OCI-M2 (cell line): Measurements from ENCODE around the gene OSBPL10.

Experiments used
- DNase-seq: peaks from one replicate; lab custom pipeline; 2025; ENCODE audit not compliant: unreplicated experiment; lab: John Stamatoyannopoulos, UW

Gene OSBPL10

DNA sequence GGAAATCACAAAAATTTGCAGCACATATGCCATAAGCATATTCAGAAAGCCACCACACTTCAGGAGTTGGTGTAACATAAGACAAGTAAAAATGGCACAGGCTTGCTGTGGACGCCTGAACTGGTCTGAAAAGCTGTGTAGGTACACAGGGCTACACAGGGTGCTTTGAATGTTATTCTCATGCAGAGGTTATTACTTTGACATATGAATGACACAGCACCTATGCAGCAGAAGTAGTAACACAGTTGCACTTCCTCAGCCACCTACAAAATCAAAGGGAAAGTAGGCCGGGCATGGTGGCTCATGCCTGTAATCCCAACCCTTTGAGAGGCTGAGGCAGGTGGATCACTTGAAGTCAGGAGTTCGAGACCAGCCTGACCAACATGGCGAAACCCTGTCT, 54.5 kb downstream of the OSBPL10 start:
- DNase-seq = no peak

GRCh38 chr3:31925271-31925630, 55.8 kb downstream of the OSBPL10 start:
- no peak for DNase-seq

GRCh38 chr3:31924610-31925270, 56.3 kb downstream of the OSBPL10 start:
- no peak for DNase-seq

- DNase-seq = no peak
Measured at GRCh38 chr3:31922962-31923361, 58.1 kb downstream of the OSBPL10 start.

DNA sequence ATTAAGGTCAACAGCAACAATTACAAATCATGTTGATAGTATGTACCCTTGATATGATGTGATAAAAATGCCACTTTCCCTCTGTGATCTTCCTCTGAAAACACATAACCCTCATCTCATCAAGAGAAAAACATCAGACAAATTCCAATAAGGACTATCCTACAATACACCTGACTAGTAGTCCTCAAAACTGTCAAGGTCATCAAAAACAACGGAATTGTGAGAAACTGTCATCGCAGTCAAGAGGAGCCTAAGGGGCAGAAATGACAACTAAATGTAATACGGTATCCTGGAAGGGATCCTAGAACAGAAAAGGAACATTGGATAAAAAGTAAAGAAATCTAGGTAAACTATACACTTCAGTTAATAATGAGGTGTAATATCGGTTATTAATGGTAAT, 59.2 kb downstream of the OSBPL10 start:
- no peak for DNase-seq

GRCh38 chr3:31920310-31920709, 60.8 kb downstream of the OSBPL10 start:
- no peak for DNase-seq

GRCh38 chr3:31919528-31919927, 61.5 kb downstream of the OSBPL10 start:
- no peak for DNase-seq

GRCh38 chr3:31918179-31919150, 62.6 kb downstream of the OSBPL10 start:
- DNase-seq = no peak

GRCh38 chr3:31917303-31918005, 63.6 kb downstream of the OSBPL10 start:
- DNase-seq = no peak

DNA sequence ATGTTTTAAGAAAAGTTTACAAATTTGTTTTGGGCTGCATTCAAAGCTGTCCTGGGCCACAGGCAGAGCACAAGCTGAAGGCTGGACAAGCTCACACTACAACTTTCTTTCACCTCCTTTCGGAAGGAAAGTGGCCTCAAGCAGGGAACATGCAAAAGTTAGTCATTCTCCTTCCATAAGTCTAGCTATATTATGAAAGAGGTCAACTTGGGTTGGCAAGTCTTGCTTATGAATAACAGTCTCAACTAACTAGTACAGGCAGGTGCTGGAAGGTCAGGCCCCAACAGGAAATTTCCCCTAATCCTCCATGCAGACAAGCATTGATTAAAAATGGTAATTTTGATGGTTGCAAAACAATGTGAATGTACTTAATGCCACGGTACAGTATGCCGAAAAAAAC, 69.4 kb downstream of the OSBPL10 start:
- DNase-seq = no peak

DNA sequence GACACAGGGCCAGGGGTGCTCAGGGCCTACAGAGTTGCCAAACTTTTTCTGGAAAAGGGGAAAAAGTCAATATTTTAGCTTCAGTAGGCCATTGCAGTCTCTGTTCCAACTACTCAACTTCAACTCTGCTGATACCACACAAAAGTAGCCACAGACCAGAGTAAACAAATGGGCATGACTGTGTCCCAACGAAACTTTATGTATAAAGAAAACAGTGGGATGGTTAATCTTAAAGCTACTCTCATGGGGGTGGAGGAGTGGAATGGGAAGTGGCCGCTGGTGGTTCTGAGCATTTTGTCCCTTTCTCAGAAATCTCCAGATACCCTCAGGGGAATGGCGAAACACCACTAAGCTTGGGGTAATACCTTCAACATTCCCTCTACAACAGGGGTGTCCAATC, 69.9 kb downstream of the OSBPL10 start:
- no peak for DNase-seq

DNA sequence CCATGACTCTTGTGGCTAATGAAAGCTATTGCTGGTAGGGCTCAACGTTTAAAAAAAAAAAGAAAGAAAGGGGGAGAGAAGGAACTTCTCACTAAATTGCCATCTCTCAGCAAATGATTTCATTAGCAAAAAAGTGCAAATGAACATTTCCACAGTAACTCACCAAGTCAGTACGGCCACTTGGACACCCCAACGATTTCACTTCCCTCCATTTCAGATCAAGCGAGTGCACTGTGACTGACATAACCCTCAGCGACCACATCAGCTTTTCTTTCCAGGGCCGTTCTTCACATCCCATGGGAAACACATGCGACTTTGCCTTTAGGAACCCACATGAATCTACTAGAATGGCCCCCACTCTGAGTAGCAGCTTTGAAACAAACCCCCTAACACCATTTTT, 71.6 kb downstream of the OSBPL10 start:
- no peak for DNase-seq

GRCh38 chr3:31908391-31909097, 72.5 kb downstream of the OSBPL10 start:
- DNase-seq = no peak

- DNase-seq = no peak
Measured at GRCh38 chr3:31906182-31906581, 74.9 kb downstream of the OSBPL10 start.

GRCh38 chr3:31903686-31904431, 77.2 kb downstream of the OSBPL10 start:
- no peak for DNase-seq

GRCh38 chr3:31900583-31900982, 80.5 kb downstream of the OSBPL10 start:
- DNase-seq = no peak

DNA sequence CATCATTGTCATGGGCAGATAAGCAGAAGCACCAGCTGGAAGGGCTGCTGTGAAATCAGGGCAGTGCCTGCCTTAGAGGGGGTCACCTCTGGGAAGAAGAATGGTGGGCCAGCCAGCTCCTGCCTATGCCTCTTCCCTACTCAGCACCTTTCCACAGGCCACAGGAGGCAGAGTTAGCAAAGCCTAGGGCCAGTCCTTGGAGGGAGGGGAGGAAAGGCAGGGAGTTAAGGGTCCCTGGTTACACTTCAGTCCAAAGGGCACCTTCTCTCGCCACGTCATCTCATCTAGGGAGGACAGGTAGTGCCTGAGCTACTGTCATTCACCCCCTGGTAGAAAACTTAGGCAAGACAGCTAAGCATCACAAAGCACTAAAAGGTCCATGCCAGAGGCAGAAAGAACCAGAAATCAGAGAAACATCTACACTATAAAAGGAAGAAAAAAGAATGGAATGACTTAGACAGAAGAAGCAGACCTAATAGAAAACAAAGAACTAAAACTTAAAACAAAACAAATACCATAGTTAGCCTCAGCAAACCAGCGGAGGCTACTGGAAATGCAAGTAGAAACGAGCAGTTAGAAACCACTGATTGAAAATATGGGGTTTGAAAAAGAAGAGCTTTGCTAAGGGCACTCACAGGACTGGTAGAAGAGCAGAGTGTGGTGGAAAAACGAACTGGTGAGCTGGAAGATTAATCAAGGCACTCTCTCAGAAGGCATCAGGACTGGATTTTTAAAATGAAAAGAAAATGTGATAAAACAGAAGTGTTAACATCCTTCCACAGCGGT, 84.2 kb downstream of the OSBPL10 start:
- no peak for DNase-seq

GRCh38 chr3:31896026-31896425, 85.0 kb downstream of the OSBPL10 start:
- DNase-seq = no peak

DNA sequence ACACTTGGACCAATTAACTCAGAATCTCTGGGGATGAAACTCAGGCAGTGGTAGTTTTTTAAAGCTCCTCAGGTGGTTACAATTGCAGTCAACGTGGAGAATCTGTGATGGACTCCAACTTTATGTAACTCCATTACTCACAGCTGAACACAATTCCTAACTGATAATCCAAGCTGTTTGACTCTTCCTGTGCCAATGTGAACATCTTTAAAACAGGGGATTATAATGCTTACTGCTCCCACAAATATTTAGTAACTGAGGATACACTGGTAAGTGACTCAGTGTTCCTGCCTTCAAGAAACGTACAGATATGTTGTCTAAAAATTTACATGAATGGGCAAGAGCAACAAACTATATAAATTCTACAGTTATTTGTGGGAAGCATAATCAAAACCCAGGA, 85.6 kb downstream of the OSBPL10 start:
- DNase-seq = no peak
